Central memory CD8-positive, alpha-beta T cell (primary cell): ENCODE results near the gene FAM120AOS.

ENCODE experiments used
- ATAC-seq: fragments of 150-1000 bp; cut with Tn5 transposase; replicated peaks from 2 replicates; pipeline ENCODE4 v1.10.0; 2022; ENCODE audit warnings: mild to moderate bottlenecking, moderate FRiP score, moderate number of reproducible peaks; ENCODE audit not compliant: poor library complexity, severe bottlenecking; ENCODE audit errors: extremely low read depth
- DNase-seq, 2 donors: peaks; one replicate each; pipeline ENCODE4 v3.0.0; 2021; ENCODE audit warnings: low spot score in 2 of 2
- H3K27ac Mint-ChIP-seq: one replicate; pipeline ENCODE4 v1.8.0; 2022; ENCODE audit warnings: low read depth, mild to moderate bottlenecking, moderate library complexity, mixed read lengths
- H3K27me3 Mint-ChIP-seq: one replicate; pipeline ENCODE4 v1.8.0; 2022; ENCODE audit warnings: mixed read lengths
- H3K36me3 Mint-ChIP-seq: one replicate; pipeline ENCODE4 v1.8.0; 2022; ENCODE audit warnings: mild to moderate bottlenecking, moderate library complexity, mixed read lengths; ENCODE audit not compliant: insufficient read depth
- H3K4me1 Mint-ChIP-seq: one replicate; pipeline ENCODE4 v1.8.0; 2022; ENCODE audit warnings: mixed read lengths
- H3K4me3 Mint-ChIP-seq: one replicate; pipeline ENCODE4 v1.8.0; 2022; ENCODE audit warnings: mild to moderate bottlenecking, moderate library complexity, mixed read lengths
- H3K9me3 Mint-ChIP-seq: one replicate; pipeline ENCODE4 v1.8.0; 2022; ENCODE audit warnings: mixed read lengths

FAM120AOS gene

DNA sequence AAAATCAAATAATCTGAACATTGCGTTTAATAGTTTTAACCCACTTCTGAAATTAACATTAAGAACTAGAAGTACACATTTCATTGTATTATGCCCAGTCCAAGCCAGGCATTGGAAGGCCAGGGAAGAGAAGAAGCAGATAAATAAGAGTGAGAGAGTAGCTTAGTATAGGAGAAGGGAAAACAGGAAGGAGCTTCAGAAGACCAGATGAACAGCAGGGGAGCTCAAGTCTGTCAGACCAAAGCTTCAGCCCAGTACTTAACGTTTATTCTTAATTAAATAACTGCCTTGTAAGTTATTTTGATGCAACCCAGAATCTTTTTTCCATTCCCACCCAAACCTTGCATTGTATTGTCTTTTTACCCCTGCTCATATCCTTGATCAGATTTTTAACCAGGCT is 11.5 kb upstream of the FAM120AOS start:
- Mint-ChIP-seq H3K9me3 (no peaks in the 10 kb centered on the region), H3K36me3 (no peaks in the 10 kb centered on the region), H3K27ac (peak overlapping the region; percentile 58), H3K4me1 (peaks cover 79% of the 10 kb centered on the region), H3K4me3 (peak overlapping the region; percentile 45), H3K27me3 (no peaks in the 10 kb centered on the region)
- no peak for ATAC-seq
- no peak for DNase-seq

DNA sequence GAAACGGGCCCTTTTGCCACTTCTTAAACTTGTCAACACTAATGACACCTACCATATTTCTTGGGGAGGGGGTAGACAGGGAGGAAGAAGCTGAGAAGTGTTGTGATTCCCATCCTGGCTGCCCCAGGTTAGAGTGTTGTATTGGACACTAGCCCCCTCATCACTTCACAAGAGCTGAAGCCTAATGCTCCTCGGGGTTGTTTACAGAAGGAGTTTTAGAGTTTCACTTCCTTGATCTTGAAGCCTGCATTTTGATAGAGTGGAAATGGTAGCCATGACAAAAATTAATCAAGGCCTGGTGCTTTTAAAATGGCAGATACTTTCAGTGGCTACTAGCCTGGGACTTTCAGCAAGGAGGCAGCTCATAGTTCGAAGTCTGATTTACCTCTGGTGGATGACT is 11.0 kb upstream of the FAM120AOS start:
- Mint-ChIP-seq H3K4me1 (peaks cover 82% of the 10 kb centered on the region), H3K36me3 (no peaks in the 10 kb centered on the region), H3K27ac (peak overlapping the region; percentile 58), H3K4me3 (peak overlapping the region; percentile 45), H3K27me3 (no peaks in the 10 kb centered on the region), H3K9me3 (no peaks in the 10 kb centered on the region)
- ATAC-seq (peak; percentile 34), DNase-seq (no peak)

DNA sequence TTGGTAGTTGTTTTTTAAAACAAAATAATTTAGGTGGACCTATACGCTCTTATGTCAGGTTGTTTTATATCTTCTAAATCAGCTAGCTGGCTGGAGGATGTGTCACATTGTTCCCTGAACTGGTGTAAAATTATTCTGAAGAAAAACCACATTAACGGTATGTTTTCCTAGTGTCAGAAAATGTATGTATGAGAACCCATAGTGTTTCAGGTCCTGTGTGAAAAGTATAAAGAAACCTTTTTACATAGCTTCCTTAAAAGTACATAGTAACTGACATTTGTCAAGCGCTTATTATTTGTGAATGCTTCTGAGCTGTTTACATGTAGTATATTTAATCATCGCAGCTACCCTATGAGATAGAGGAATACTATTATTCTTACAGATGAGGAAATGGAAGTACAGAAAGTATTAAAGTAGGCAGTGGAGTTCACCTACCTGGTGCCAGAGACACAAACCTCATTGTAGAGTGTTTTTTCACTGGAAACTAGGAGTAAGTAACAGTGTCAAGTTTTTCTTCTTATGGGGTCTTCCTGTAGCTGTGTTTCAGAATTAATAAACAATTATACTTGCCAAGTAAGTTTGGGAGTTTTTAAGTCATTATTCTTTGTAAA is 10.4 kb upstream of the FAM120AOS start:
- Mint-ChIP-seq H3K9me3 (no peaks in the 10 kb centered on the region), H3K36me3 (no peaks in the 10 kb centered on the region), H3K4me1 (peaks cover 82% of the 10 kb centered on the region), H3K4me3 (peak overlapping the region; percentile 45), H3K27me3 (no peaks in the 10 kb centered on the region), H3K27ac (peak overlapping the region; percentile 58)
- no peak for DNase-seq
- peak; percentile 42 for ATAC-seq

DNA sequence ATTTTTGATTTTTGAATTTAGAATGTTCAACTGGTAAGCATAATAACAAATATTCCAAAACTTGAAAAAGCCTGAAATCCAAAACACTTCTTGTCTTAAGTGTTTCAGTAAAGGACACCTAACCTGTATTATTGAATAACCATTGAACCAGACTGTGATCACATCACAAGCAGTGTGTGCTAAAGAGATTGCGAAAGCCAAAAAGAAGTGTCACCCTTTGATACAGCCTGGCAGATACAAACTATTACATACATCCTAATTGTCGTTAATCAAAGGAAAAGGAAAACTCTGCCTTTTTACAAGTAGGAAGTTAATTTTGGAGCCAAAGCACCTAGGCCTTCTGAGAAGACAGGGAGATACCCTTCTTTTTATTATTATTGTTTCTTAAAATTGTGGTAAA is 8.4 kb upstream of the FAM120AOS start:
- Mint-ChIP-seq H3K27ac (no peak overlapping the region), H3K36me3 (no peaks in the 10 kb centered on the region), H3K9me3 (no peaks in the 10 kb centered on the region), H3K4me1 (peaks cover 82% of the 10 kb centered on the region), H3K4me3 (no peak overlapping the region), H3K27me3 (no peaks in the 10 kb centered on the region)
- no peak for DNase-seq
- ATAC-seq = no peak

DNA sequence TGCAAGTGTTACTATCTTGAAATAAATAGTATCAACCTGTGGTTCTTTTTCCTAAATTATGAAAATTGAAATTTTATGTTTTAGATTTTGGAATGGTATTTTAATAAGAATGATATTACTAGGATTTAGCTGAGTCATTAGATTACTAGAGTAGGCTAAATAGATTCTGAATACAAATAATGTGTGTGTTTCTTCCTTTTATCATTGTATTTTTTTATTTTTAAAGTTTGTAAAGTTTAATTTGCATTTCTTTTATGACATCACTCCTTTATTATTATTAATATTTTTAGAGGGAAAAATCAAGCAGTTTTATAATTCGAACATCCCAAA is 8.0 kb upstream of the FAM120AOS start:
- H3K27me3 Mint-ChIP-seq = no peaks in the 10 kb centered on the region
- DNase-seq (no peak), ATAC-seq (no peak)
- H3K9me3 Mint-ChIP-seq = no peaks in the 10 kb centered on the region
- no peaks in the 10 kb centered on the region for H3K36me3 Mint-ChIP-seq
- H3K4me3 Mint-ChIP-seq = no peak overlapping the region
- H3K4me1 Mint-ChIP-seq = peaks cover 82% of the 10 kb centered on the region
- H3K27ac Mint-ChIP-seq = no peak overlapping the region

DNA sequence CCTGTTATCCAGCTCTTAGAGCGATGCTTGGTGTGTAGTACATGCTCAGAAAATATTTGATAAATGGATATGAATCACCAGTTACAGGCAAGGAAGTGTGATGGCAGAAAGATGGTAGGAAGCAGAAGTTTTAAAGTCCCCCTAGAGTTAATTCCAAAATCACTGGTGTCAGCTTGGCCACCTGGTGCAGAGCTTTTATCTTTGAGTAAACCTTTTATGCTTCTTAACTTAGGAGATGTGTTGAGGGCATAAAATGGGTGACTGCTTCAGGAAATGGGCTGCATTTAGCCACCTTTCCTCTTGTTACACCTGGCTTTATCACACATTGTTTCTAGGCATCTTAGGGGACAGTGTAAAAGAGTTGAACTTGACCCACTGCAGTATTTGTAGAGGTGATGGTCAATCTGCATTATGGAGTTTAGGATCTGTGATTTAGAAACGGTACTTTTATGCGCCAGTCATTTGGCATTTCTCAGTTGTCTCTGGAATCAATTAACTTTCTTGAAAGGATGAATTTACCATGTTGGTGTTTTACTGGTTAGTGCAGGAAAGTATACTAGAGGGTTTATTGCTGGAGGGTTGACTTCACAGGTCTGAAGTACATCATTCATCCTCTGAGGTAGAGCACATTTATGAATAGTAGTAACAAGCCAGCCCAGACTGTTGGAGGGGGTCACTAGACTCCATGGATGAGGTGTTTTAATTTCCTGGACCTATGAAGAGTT is 7.5 kb upstream of the FAM120AOS start:
- DNase-seq = no peak
- Mint-ChIP-seq H3K36me3 (peaks cover 2% of the 10 kb centered on the region), H3K27ac (no peak overlapping the region), H3K4me3 (no peak overlapping the region), H3K9me3 (no peaks in the 10 kb centered on the region), H3K27me3 (no peaks in the 10 kb centered on the region), H3K4me1 (peaks cover 81% of the 10 kb centered on the region)
- no peak for ATAC-seq

DNA sequence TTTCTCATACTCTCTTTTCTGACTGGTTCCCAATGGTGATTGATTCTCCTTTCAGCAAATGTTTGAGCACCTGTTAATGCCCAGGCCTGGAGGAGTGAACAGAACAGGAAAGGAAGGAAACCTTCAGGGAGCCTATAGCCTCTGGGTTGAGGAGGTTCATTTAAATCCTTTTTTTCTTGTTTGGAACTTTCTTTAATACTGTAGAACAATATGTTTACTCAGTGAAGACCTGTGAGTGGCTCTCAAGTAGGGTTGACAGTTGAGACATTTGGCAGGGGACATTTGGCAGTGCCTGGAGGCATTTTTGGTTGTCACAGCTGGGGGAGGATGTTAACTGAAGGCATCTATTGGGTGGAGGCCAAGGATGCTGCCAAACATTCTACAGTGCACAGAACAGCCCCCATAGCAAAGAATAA is 6.1 kb upstream of the FAM120AOS start:
- H3K4me3 Mint-ChIP-seq = no peak overlapping the region
- H3K9me3 Mint-ChIP-seq = no peaks in the 10 kb centered on the region
- DNase-seq (no peak), ATAC-seq (no peak)
- peak overlapping the region; percentile 54 for H3K27ac Mint-ChIP-seq
- H3K27me3 Mint-ChIP-seq = no peaks in the 10 kb centered on the region
- peaks cover 2% of the 10 kb centered on the region for H3K36me3 Mint-ChIP-seq
- peaks cover 76% of the 10 kb centered on the region for H3K4me1 Mint-ChIP-seq

DNA sequence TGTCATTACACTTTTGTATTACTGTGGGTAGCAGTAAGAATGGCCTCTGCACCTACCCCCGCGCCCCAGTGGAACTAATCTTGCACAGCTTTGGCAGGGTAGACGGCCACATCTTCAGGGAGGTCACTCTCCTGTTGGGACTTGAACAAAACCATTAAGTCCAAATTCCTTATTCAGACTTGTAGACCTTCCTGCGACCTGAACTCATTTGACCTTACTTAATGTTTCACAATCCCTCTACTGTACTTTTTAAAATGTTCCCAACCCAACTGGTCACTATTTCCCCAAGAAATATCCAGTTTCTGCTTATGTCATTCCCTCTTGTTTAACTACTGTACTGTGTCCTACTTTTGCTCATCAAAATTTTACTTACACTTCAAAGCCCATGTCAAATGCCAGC is 5.3 kb upstream of the FAM120AOS start:
- Mint-ChIP-seq H3K9me3 (no peaks in the 10 kb centered on the region), H3K36me3 (peaks cover 2% of the 10 kb centered on the region), H3K27ac (peak overlapping the region; percentile 54), H3K27me3 (no peaks in the 10 kb centered on the region), H3K4me3 (no peak overlapping the region), H3K4me1 (peaks cover 75% of the 10 kb centered on the region)
- DNase-seq (no peak), ATAC-seq (no peak)

DNA sequence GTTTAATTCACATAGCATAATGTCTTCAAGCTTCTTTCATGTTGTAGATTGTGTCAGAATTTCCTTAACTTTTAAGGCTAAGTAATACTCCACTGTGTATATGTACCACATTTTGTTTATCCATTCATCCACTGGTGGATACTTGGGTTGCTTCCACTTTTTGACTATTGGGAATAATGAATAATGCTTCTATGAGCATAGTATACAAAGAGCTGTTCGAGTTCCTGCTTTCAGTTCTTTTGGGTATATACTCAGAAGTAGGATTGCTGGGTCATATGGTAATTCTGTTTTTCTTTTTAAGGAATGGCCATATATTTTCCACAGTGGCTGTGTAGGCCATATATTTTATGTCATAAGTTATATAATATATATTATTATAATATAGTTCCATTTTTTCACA is 3.6 kb upstream of the FAM120AOS start:
- ATAC-seq = no peak
- no peaks in the 10 kb centered on the region for H3K9me3 Mint-ChIP-seq
- peaks cover 11% of the 10 kb centered on the region for H3K36me3 Mint-ChIP-seq
- H3K27me3 Mint-ChIP-seq = no peaks in the 10 kb centered on the region
- no peak for DNase-seq
- peak overlapping the region; percentile 54 for H3K27ac Mint-ChIP-seq
- H3K4me3 Mint-ChIP-seq = no peak overlapping the region
- peaks cover 75% of the 10 kb centered on the region for H3K4me1 Mint-ChIP-seq

DNA sequence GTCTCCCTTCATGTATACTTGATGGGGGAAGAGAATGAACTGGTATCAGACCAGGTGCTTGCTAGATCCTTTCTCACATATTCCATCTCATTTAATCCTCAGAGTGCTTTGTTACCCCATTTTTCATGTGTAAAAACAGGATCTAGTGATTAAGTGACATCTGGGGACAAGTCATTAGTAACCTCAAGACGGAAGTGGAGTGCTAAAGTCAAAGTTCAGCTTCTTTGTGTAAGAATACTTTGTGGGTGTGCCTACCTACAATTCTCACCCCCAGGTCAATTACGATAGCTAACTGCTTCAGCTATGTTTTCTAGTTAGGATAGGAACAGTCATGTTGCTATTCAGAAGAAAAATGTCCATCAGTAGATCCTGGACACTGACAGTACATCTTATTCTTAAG is 3.1 kb upstream of the FAM120AOS start:
- H3K9me3 Mint-ChIP-seq = no peaks in the 10 kb centered on the region
- H3K27me3 Mint-ChIP-seq = no peaks in the 10 kb centered on the region
- peak overlapping the region; percentile 54 for H3K27ac Mint-ChIP-seq
- H3K4me1 Mint-ChIP-seq = peaks cover 75% of the 10 kb centered on the region
- DNase-seq (no peak), ATAC-seq (no peak)
- peak overlapping the region; percentile 33 for H3K4me3 Mint-ChIP-seq
- peaks cover 11% of the 10 kb centered on the region for H3K36me3 Mint-ChIP-seq

DNA sequence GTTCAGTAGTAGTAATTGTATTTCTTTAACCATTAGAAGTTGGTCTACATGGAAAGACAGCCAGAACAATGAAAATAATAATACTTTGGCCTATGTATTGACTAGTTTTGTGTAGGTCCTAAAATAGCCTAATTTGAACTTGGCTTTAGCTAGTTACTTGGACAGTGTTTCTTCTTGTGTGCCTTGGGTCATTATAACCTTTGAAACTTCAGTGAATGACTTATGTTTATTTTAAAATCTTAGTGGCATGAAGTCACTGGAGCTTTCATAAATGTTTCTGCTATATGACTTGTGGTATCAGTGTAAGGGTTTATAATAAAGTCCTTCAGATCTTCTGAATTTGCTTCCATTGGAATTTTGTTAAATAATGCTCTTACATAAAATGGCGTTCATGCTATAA is 2.6 kb upstream of the FAM120AOS start:
- Mint-ChIP-seq H3K36me3 (peaks cover 12% of the 10 kb centered on the region), H3K27me3 (no peaks in the 10 kb centered on the region), H3K4me3 (peak overlapping the region; percentile 33), H3K9me3 (no peaks in the 10 kb centered on the region), H3K4me1 (peaks cover 74% of the 10 kb centered on the region), H3K27ac (peak overlapping the region; percentile 54)
- ATAC-seq (no peak), DNase-seq (no peak)

DNA sequence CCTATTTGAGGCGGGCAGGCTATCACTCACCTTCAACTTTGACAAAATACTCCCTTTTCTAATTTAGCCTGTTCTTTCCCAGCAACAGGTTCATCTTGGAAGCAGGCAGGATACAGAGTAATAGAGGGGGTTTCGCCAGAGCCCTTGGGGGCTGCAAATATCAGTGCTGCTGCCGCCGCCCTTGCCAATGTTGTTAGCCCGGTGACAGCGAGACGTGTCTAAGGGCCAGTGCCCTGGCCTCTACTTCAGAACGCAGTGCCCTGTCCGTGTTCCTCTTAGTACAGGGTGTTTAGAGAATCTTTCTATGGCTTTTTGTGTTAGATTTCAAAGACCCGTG is 703 bp downstream of the FAM120AOS start:
- no peak for DNase-seq
- H3K9me3 Mint-ChIP-seq = no peaks in the 10 kb centered on the region
- H3K4me1 Mint-ChIP-seq = peaks cover 53% of the 10 kb centered on the region
- no peaks in the 10 kb centered on the region for H3K27me3 Mint-ChIP-seq
- H3K27ac Mint-ChIP-seq = peak overlapping the region; percentile 86
- peaks cover 30% of the 10 kb centered on the region for H3K36me3 Mint-ChIP-seq
- ATAC-seq = peak; percentile 0
- peak overlapping the region; percentile 90 for H3K4me3 Mint-ChIP-seq

DNA sequence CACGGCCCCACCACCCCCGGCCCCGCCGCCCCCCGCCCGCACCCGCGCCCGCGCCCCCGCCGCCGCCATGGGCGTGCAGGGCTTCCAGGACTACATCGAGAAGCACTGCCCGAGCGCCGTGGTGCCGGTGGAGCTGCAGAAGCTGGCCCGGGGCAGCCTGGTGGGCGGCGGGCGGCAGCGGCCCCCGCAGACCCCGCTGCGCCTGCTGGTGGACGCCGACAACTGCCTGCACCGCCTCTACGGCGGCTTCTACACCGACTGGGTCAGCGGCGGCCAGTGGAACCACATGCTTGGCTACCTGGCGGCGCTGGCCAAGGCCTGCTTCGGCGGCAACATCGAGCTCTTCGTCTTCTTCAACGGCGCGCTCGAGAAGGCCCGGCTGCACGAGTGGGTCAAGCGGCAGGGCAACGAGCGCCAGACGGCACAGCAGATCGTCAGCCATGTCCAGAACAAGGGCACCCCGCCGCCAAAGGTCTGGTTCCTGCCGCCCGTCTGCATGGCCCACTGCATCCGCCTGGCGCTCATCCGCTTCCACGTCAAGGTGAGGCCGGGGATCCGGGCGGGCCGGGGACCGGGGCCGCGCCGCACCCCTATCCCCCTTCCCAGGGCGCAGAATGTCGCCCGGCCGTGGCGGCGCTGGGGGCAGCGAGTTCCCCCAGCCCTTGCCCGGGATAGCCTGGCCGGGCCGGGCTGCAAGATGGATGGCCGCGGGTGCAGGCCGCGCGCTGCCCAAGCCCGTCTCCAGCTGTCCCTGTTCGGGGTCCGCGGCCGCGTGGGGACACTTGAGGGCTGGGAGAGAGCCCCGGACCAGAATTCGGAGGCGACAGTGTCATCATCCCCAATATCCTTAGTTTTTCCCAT is 1.3 kb downstream of the FAM120AOS start:
- DNase-seq = peak; percentile 13 to 20

More for the DNA sequence above, 1.3 kb downstream of the FAM120AOS start:
- Mint-ChIP-seq H3K27ac (peak overlapping the region; percentile 86), H3K27me3 (no peaks in the 10 kb centered on the region), H3K4me3 (peak overlapping the region; percentile 90), H3K9me3 (no peaks in the 10 kb centered on the region), H3K36me3 (peaks cover 36% of the 10 kb centered on the region), H3K4me1 (peaks cover 53% of the 10 kb centered on the region)
- ATAC-seq = no peak
